DND-41 (cell line): ENCODE data around the gene WDR45.

Experiments used
- CTCF ChIP-seq: IDR thresholded peaks from 2 replicates; pipeline ENCODE4 v1.5.1; 2012; ENCODE audit warnings: borderline replicate concordance, low read length, moderate library complexity, mild to moderate bottlenecking; ENCODE audit not compliant: poor library complexity, severe bottlenecking; ENCODE audit errors: extremely low read depth
- EZH2 ChIP-seq: IDR thresholded peaks from 3 replicates; pipeline ENCODE4 v1.6.1; 2012; ENCODE audit warnings: borderline replicate concordance, low read depth, mild to moderate bottlenecking, moderate library complexity, low read length, inconsistent platforms; ENCODE audit not compliant: severe bottlenecking

GRCh38 chrX:49040376-49040955, 39.2 kb downstream of the WDR45 start:
- TF ChIP-seq CTCF (no peak), EZH2 (no peak)
